Panc1 (cell line): Measurements from ENCODE around the gene RGS14.

Experiments used
- POLR2AphosphoS5 ChIP-seq: IDR thresholded peaks from 2 replicates; pipeline ENCODE4 v1.6.1; 2012; ENCODE audit warnings: mild to moderate bottlenecking, low read depth, low read length, moderate library complexity
- SIN3A ChIP-seq: IDR thresholded peaks from 2 replicates; pipeline ENCODE4 v1.6.1; 2012; ENCODE audit warnings: low read depth, mild to moderate bottlenecking, low read length, moderate library complexity, borderline replicate concordance; ENCODE audit not compliant: insufficient read depth
- TF ChIP-seq, protein P1 (sequence below): fragments of 450-650 bp; IDR thresholded peaks from 2 replicates; pipeline ENCODE4 v1.5.1; 2017; ENCODE audit warnings: mild to moderate bottlenecking

DNA sequence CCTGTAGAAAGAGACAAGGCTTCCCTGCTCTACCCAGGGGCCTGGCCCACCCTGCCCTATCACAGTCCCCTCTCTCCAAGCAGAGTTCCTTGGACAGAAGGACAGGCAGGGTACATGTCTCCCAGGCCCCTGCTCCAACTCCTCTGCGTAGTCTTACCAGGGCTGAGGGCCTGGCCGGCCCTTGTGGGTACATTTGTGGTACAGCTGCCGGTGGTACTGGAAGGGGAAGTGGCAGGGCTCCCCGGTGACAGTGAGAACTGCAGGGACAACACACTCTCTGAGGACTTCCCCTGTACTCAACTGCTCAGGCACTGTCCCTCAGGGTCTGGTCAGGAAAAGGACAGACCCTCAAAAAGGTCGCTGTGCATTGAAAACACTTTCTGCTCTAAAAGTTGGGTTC is 48.1 kb downstream of the RGS14 start:
- no peak for TF ChIP-seq POLR2AphosphoS5
- TF ChIP-seq, protein P1, sequence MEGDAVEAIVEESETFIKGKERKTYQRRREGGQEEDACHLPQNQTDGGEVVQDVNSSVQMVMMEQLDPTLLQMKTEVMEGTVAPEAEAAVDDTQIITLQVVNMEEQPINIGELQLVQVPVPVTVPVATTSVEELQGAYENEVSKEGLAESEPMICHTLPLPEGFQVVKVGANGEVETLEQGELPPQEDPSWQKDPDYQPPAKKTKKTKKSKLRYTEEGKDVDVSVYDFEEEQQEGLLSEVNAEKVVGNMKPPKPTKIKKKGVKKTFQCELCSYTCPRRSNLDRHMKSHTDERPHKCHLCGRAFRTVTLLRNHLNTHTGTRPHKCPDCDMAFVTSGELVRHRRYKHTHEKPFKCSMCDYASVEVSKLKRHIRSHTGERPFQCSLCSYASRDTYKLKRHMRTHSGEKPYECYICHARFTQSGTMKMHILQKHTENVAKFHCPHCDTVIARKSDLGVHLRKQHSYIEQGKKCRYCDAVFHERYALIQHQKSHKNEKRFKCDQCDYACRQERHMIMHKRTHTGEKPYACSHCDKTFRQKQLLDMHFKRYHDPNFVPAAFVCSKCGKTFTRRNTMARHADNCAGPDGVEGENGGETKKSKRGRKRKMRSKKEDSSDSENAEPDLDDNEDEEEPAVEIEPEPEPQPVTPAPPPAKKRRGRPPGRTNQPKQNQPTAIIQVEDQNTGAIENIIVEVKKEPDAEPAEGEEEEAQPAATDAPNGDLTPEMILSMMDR: no peak
- TF ChIP-seq SIN3A: no peak
